ENCODE measurements around the gene USP31. TPM values are rescaled to one million over a fixed set of nuclear protein-coding genes. Genes with fewer than 3 reads are reported as not detected.

The USP31 gene
- total RNA-seq, 4 donors from 2014 or later: 9.2 to 14.6 (median 12.4) TPM

- H3K27ac ChIP-seq: no peak overlapping the region
- WGBS, 2 donors: 67 to 78% methylated on average over 3 of the region's 3 CpGs
- no peak overlapping the region for H3K4me3 ChIP-seq
- H3K9me3 ChIP-seq: no peaks in the 10 kb centered on the region
- no peak for DNase-seq (ENCODE audit: low spot score in 2 of 2)
- no peak for TF ChIP-seq CTCF (IDR thresholded peaks at IDR 0.05)
- TF ChIP-seq EP300 (IDR thresholded peaks at IDR 0.05): no peak
- TF ChIP-seq POLR2A (IDR thresholded peaks at IDR 0.05): no peak
- no peaks in the 10 kb centered on the region for H3K4me1 ChIP-seq
- peaks cover 0 to 65% (median 4%) of the 10 kb centered on the region in 3 donors for H3K36me3 ChIP-seq
- no peaks in the 10 kb centered on the region for H3K27me3 ChIP-seq
Observed at GRCh38 chr16:23080747-23081146, 68.5 kb downstream of the USP31 start.

- no peak overlapping the region for H3K4me3 ChIP-seq
- H3K4me1 ChIP-seq: no peaks in the 10 kb centered on the region
- H3K27me3 ChIP-seq: no peaks in the 10 kb centered on the region
- DNase-seq (ENCODE audit: low spot score in 2 of 2): no peak
- peaks cover 0 to 64% (median 4%) of the 10 kb centered on the region in 3 donors for H3K36me3 ChIP-seq
- 96 to 100% methylated on average over 1 of the region's 1 CpG for WGBS, 2 donors
- no peaks in the 10 kb centered on the region for H3K9me3 ChIP-seq
- no peak overlapping the region for H3K27ac ChIP-seq
- TF ChIP-seq CTCF (IDR thresholded peaks at IDR 0.05) (no peak), POLR2A (IDR thresholded peaks at IDR 0.05) (no peak), EP300 (IDR thresholded peaks at IDR 0.05) (no peak)
Observed at GRCh38 chr16:23080329-23080728, 68.9 kb downstream of the USP31 start.

- WGBS, 2 donors: 61 to 74% methylated on average over 10 to 13 of the region's 13 CpGs
- DNase-seq (ENCODE audit: low spot score in 2 of 2): no peak
- no peaks in the 10 kb centered on the region for H3K9me3 ChIP-seq
- H3K36me3 ChIP-seq: peaks cover 0 to 59% (median 4%) of the 10 kb centered on the region in 3 donors
- no peak overlapping the region for H3K4me3 ChIP-seq
- H3K27me3 ChIP-seq: no peaks in the 10 kb centered on the region
- no peaks in the 10 kb centered on the region for H3K4me1 ChIP-seq
- no peak overlapping the region for H3K27ac ChIP-seq
- TF ChIP-seq CTCF (IDR thresholded peaks at IDR 0.05): no peak
- no peak for TF ChIP-seq EP300 (IDR thresholded peaks at IDR 0.05)
- no peak for TF ChIP-seq POLR2A (IDR thresholded peaks at IDR 0.05)
Observed at GRCh38 chr16:23079675-23080301, 69.5 kb downstream of the USP31 start.

- Histone ChIP-seq H3K36me3 (peaks cover 0 to 47% (median under 1%) of the 10 kb centered on the region in 3 donors), H3K9me3 (no peaks in the 10 kb centered on the region), H3K4me3 (no peak overlapping the region), H3K4me1 (peaks cover 0 to 16% (median 2%) of the 10 kb centered on the region in 4 donors), H3K27me3 (no peaks in the 10 kb centered on the region), H3K27ac (no peak overlapping the region)
- no peak for DNase-seq (ENCODE audit: low spot score in 2 of 2)
- TF ChIP-seq POLR2A (IDR thresholded peaks at IDR 0.05) (no peak), EP300 (IDR thresholded peaks at IDR 0.05) (no peak), CTCF (IDR thresholded peaks at IDR 0.05) (no peak)
- WGBS, 2 donors: 52 to 73% methylated on average over 3 of the region's 3 CpGs
Observed at GRCh38 chr16:23074423-23074822, 74.8 kb downstream of the USP31 start.

- 82 to 84% methylated on average over 9 of the region's 9 CpGs for WGBS, 2 donors
- Histone ChIP-seq H3K9me3 (no peaks in the 10 kb centered on the region), H3K4me3 (no peak overlapping the region), H3K4me1 (peaks cover 0 to 16% (median 2%) of the 10 kb centered on the region in 4 donors), H3K36me3 (peaks cover 0 to 49% (median 0%) of the 10 kb centered on the region in 3 donors), H3K27ac (no peak overlapping the region), H3K27me3 (no peaks in the 10 kb centered on the region)
- TF ChIP-seq EP300 (IDR thresholded peaks at IDR 0.05): no peak
- no peak for TF ChIP-seq CTCF (IDR thresholded peaks at IDR 0.05)
- no peak for TF ChIP-seq POLR2A (IDR thresholded peaks at IDR 0.05)
- no peak for DNase-seq (ENCODE audit: low spot score in 2 of 2)
Observed at GRCh38 chr16:23072769-23073549, 76.3 kb downstream of the USP31 start.

Measured in tibial nerve (tissue), 4 donors.